BE2C (cell line): Measurements from ENCODE around the gene ZNF283.
"Not testable (repeated sequence)": the region's sequence is repeated elsewhere in the genome, so short reads cannot be mapped to it uniquely, and the experiment has no call there.

Experiments used
- DNase-seq: peaks from one replicate; pipeline ENCODE4 v3.0.0-alpha.2; 2020
- H3K27me3 ChIP-seq: fragments of 250-450 bp; sonication (Bioruptor Pico); 2 replicates; pipeline ENCODE4 v1.5.1; 2020; ENCODE audit warnings: mild to moderate bottlenecking
- H3K36me3 ChIP-seq: fragments of 250-450 bp; sonication (Bioruptor Pico); 2 replicates; pipeline ENCODE4 v1.5.1; 2020; ENCODE audit warnings: mild to moderate bottlenecking
- H3K4me1 ChIP-seq: fragments of 250-450 bp; sonication (Bioruptor Pico); 2 replicates; pipeline ENCODE4 v1.5.1; 2020
- H3K4me3 ChIP-seq: 2 replicates; pipeline ENCODE4 v1.5.1; 2011; ENCODE audit warnings: low read depth, low read length
- H3K9me3 ChIP-seq: fragments of 250-450 bp; sonication (Bioruptor Pico); 2 replicates; pipeline ENCODE4 v1.5.1; 2020
- CTCF ChIP-seq: IDR thresholded peaks from 2 replicates; pipeline ENCODE4 v1.5.1; 2012; ENCODE audit warnings: mild to moderate bottlenecking, low read depth, low read length

The ZNF283 gene

DNA sequence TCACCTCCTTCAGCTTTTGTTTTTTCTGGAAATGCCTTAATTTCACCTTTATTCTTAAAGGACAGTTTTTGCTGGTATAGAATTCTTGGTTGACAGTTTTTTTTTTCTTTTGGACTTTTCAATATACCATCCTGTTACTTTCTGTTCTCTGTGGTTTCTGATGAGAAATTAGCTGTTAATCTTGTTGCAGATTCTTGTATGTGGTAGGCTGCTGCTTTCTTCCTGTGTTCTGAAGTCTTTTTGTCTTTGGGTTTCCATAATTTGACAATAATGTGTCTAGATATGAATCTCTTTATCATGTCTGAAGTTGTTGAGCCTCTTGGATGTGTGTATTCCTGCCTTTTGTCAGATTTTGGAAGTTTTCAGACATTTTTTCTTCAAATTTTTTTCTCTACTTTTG, 12.0 kb downstream of the ZNF283 start:
- peaks cover 39% of the 10 kb centered on the region for H3K36me3 ChIP-seq
- no peaks in the 10 kb centered on the region for H3K9me3 ChIP-seq
- no peak for DNase-seq
- H3K4me1 ChIP-seq: no peaks in the 10 kb centered on the region
- no peak overlapping the region for H3K4me3 ChIP-seq
- no peak for TF ChIP-seq CTCF
- H3K27me3 ChIP-seq: no peaks in the 10 kb centered on the region

DNA sequence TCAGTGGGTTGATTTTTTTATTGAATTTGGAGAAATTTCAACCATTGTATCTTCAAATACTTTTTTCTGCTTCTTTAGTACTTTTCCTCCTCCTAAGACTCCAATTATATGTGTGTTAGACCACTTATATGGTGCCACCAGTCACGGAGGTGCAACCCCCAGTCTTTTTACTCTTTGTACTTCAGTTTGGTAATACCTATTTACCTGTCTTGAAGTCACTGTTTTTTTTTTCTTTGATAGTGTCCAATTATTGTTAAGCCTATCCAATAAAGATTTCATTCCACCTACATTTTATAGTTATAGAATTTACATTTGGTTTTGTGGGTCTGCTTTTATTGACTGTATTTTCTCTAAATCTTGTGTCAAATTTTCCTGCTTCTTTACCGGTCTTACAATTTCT, 14.9 kb downstream of the ZNF283 start:
- no peak for DNase-seq
- peaks cover 29% of the 10 kb centered on the region for H3K36me3 ChIP-seq
- H3K9me3 ChIP-seq: no peaks in the 10 kb centered on the region
- no peak overlapping the region for H3K4me3 ChIP-seq
- no peak for TF ChIP-seq CTCF
- H3K27me3 ChIP-seq: no peaks in the 10 kb centered on the region
- H3K4me1 ChIP-seq: no peaks in the 10 kb centered on the region

GRCh38 chr19:43847246-43847645, 20.1 kb downstream of the ZNF283 start:
- peaks cover 2% of the 10 kb centered on the region; the same call in 1 of the 2 replicates for H3K9me3 ChIP-seq
- H3K36me3 ChIP-seq: peaks cover 6% of the 10 kb centered on the region
- no peak overlapping the region for H3K4me3 ChIP-seq
- no peak for DNase-seq
- TF ChIP-seq CTCF: no peak
- H3K4me1 ChIP-seq: no peaks in the 10 kb centered on the region
- H3K27me3 ChIP-seq: no peaks in the 10 kb centered on the region

GRCh38 chr19:43847884-43848283, 20.8 kb downstream of the ZNF283 start:
- Histone ChIP-seq H3K9me3 (peaks cover 2% of the 10 kb centered on the region; the same call in 1 of the 2 replicates), H3K4me3 (no peak overlapping the region), H3K36me3 (peaks cover 6% of the 10 kb centered on the region), H3K27me3 (no peaks in the 10 kb centered on the region), H3K4me1 (no peaks in the 10 kb centered on the region)
- no peak for TF ChIP-seq CTCF
- DNase-seq: no peak

DNA sequence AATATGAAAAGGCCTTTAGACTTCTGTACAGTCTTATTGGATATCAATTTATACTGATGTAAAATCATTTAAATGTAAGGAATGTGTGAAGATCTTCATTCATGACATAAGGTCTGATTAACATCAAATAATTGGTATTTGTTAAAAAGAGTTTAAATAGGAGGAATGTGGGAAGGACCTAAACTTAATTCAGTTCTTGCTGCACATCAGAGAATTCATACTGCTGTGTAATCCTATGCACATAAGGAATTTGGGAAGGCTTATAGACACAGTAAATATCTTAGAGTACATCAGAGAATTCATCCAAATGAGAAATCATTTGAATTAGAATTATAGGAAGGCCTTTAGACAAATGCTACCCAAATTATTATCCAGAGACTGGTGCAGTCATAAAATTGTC, 21.7 kb downstream of the ZNF283 start:
- TF ChIP-seq CTCF: no peak
- no peaks in the 10 kb centered on the region for H3K27me3 ChIP-seq
- peaks cover 2% of the 10 kb centered on the region for H3K9me3 ChIP-seq
- peaks cover 6% of the 10 kb centered on the region; the same call in 1 of the 2 replicates for H3K36me3 ChIP-seq
- no peak overlapping the region for H3K4me3 ChIP-seq
- no peak for DNase-seq
- H3K4me1 ChIP-seq: no peaks in the 10 kb centered on the region

GRCh38 chr19:43858174-43858573, 31.1 kb downstream of the ZNF283 start:
- no peak for DNase-seq
- Histone ChIP-seq H3K4me1 (no peaks in the 10 kb centered on the region), H3K36me3 (no peaks in the 10 kb centered on the region), H3K27me3 (no peaks in the 10 kb centered on the region), H3K9me3 (no peaks in the 10 kb centered on the region; the same call in 1 of the 2 replicates), H3K4me3 (no peak overlapping the region)
- TF ChIP-seq CTCF: no peak

DNA sequence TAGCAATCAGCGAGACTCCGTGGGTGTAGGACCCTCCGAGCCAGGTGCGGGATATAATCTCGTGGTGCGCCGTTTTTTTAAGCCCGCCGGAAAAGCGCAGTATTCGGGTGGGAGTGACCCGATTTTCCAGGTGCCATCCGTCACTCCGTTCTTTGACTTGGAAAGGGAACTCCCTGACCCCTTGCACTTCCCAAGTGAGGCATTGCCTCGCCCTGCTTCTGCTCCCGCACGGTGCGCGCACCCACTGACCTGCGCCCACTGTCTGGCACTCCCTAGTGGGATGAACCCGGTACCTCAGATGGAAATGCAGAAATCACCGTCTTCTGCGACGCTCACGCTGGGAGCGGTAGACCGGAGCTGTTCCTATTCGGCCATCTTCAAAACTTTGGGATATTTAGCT, 39.8 kb downstream of the ZNF283 start:
- not testable (repeated sequence) for DNase-seq, H3K27me3 ChIP-seq, H3K4me3 ChIP-seq, H3K4me1 ChIP-seq, H3K36me3 ChIP-seq, H3K9me3 ChIP-seq
